ENCODE measurements around the gene ZC3H7A.

Gene ZC3H7A

DNA sequence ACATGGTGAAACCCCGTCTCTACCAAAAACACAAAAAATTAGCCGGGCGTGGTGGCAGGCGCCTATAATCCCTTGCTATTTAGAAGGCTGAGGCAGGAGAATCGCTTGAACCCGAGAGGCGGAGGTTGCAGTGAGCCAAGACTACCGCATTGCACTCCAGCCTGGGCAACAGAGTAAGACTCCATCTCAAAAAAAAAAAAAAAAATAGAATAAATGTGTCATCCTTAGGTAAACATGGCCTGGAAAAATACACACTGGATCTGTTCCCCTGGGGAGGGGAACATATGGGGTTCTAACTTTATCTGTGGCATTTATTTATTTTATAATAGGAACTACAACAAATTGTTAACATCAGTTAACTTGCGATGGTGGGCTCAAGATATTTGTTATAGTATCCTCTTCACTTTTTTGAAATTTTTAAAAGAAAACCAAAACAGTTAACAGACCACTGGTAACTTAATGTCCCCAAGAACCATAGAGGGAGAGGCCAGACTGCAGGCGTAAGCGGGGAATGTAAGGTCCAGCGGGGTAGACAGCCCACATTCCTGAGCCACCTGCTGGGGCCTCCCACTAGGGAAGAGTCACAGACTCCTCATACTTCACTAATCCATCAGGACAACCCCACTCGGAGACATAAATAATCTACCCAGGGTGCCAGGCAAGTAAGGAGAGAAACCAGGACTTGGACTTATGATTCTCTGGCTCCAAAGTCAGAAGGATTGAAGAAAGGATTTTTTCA lies 41.9 kb downstream of the ZC3H7A start:
- Histone ChIP-seq H3K9me2 (replicated peaks; ENCODE audit: insufficient read depth, low read length) (no peaks in the 10 kb centered on the region), H3K79me2 (ENCODE audit: low read length) (peaks cover 6% of the 10 kb centered on the region; the same call in 1 of the 2 replicates), H2AFZ (ENCODE audit: low read length) (no peak overlapping the region), H3K27me3 (replicated peaks; ENCODE audit: insufficient read depth, low read length) (no peaks in the 10 kb centered on the region), H3K9ac (ENCODE audit: low read length) (no peak overlapping the region), H4K20me1 (ENCODE audit: insufficient read depth, low read length) (no peaks in the 10 kb centered on the region), H3K27ac (ENCODE audit: low read length) (no peak overlapping the region), H3K9me3 (replicated peaks; ENCODE audit: insufficient read depth, low read length) (no peaks in the 10 kb centered on the region), H3K36me3 (replicated peaks; ENCODE audit: insufficient read depth, low read length) (peaks cover 21% of the 10 kb centered on the region; the same call in 1 of the 2 replicates), H3K4me2 (ENCODE audit: low read depth, low read length) (no peak overlapping the region), H3F3A (ENCODE audit: insufficient read depth, low read length) (peaks cover 11% of the 10 kb centered on the region; the same call in 1 of the 2 replicates), H3K4me3 (ENCODE audit: low read length) (no peak overlapping the region), H3K4me1 (ENCODE audit: low read length) (no peaks in the 10 kb centered on the region)
- TF ChIP-seq EZH2 (optimal IDR thresholded peaks at IDR 0.05; ENCODE audit: low read depth, low read length) (no peak), EZH2phosphoT487 (IDR thresholded peaks at IDR 0.05; ENCODE audit: low read length) (no peak), CTCF (IDR thresholded peaks at IDR 0.05; ENCODE audit: low read length) (no peak)
- no peak for DNase-seq

- Histone ChIP-seq H3K4me1 (ENCODE audit: low read length) (peaks cover 14% of the 10 kb centered on the region), H3K4me2 (ENCODE audit: low read depth, low read length) (no peak overlapping the region), H3K9ac (ENCODE audit: low read length) (no peak overlapping the region), H3K9me2 (replicated peaks; ENCODE audit: insufficient read depth, low read length) (no peaks in the 10 kb centered on the region), H3K9me3 (replicated peaks; ENCODE audit: insufficient read depth, low read length) (no peaks in the 10 kb centered on the region), H3K4me3 (ENCODE audit: low read length) (no peak overlapping the region), H3F3A (ENCODE audit: insufficient read depth, low read length) (peaks cover 26% of the 10 kb centered on the region), H3K27me3 (replicated peaks; ENCODE audit: insufficient read depth, low read length) (no peaks in the 10 kb centered on the region), H3K36me3 (replicated peaks; ENCODE audit: insufficient read depth, low read length) (peaks cover 22% of the 10 kb centered on the region; the same call in 1 of the 2 replicates), H3K27ac (ENCODE audit: low read length) (no peak overlapping the region), H2AFZ (ENCODE audit: low read length) (no peak overlapping the region), H3K79me2 (ENCODE audit: low read length) (peaks cover 8% of the 10 kb centered on the region), H4K20me1 (ENCODE audit: insufficient read depth, low read length) (no peaks in the 10 kb centered on the region)
- DNase-seq = no peak
- TF ChIP-seq CTCF (IDR thresholded peaks at IDR 0.05; ENCODE audit: low read length) (no peak), EZH2phosphoT487 (IDR thresholded peaks at IDR 0.05; ENCODE audit: low read length) (no peak), EZH2 (optimal IDR thresholded peaks at IDR 0.05; ENCODE audit: low read depth, low read length) (no peak)
These were observed 44.2 kb downstream of the ZC3H7A start for GRCh38 chr16:11752856-11753255.

GRCh38 chr16:11750056-11750455 lies 47.0 kb downstream of the ZC3H7A start:
- no peak for DNase-seq
- H3K27me3 ChIP-seq (replicated peaks; ENCODE audit: insufficient read depth, low read length) = no peaks in the 10 kb centered on the region
- TF ChIP-seq CTCF (IDR thresholded peaks at IDR 0.05; ENCODE audit: low read length) = no peak
- TF ChIP-seq EZH2phosphoT487 (IDR thresholded peaks at IDR 0.05; ENCODE audit: low read length) = no peak
- no peak for TF ChIP-seq EZH2 (optimal IDR thresholded peaks at IDR 0.05; ENCODE audit: low read depth, low read length)
- no peak overlapping the region for H3K9ac ChIP-seq (ENCODE audit: low read length)
- peaks cover 17% of the 10 kb centered on the region for H3K4me1 ChIP-seq (ENCODE audit: low read length)
- H3K4me3 ChIP-seq (ENCODE audit: low read length) = no peak overlapping the region
- H3K27ac ChIP-seq (ENCODE audit: low read length) = no peak overlapping the region
- H2AFZ ChIP-seq (ENCODE audit: low read length) = no peak overlapping the region
- H4K20me1 ChIP-seq (ENCODE audit: insufficient read depth, low read length) = no peaks in the 10 kb centered on the region
- peaks cover 30% of the 10 kb centered on the region for H3F3A ChIP-seq (ENCODE audit: insufficient read depth, low read length)
- peaks cover 13% of the 10 kb centered on the region; the same call in 1 of the 2 replicates for H3K36me3 ChIP-seq (replicated peaks; ENCODE audit: insufficient read depth, low read length)
- no peaks in the 10 kb centered on the region for H3K9me2 ChIP-seq (replicated peaks; ENCODE audit: insufficient read depth, low read length)
- H3K4me2 ChIP-seq (ENCODE audit: low read depth, low read length) = no peak overlapping the region
- H3K9me3 ChIP-seq (replicated peaks; ENCODE audit: insufficient read depth, low read length) = no peaks in the 10 kb centered on the region
- H3K79me2 ChIP-seq (ENCODE audit: low read length) = peaks cover 18% of the 10 kb centered on the region
